Measurements from ENCODE around the gene ADGRE2.

DNA sequence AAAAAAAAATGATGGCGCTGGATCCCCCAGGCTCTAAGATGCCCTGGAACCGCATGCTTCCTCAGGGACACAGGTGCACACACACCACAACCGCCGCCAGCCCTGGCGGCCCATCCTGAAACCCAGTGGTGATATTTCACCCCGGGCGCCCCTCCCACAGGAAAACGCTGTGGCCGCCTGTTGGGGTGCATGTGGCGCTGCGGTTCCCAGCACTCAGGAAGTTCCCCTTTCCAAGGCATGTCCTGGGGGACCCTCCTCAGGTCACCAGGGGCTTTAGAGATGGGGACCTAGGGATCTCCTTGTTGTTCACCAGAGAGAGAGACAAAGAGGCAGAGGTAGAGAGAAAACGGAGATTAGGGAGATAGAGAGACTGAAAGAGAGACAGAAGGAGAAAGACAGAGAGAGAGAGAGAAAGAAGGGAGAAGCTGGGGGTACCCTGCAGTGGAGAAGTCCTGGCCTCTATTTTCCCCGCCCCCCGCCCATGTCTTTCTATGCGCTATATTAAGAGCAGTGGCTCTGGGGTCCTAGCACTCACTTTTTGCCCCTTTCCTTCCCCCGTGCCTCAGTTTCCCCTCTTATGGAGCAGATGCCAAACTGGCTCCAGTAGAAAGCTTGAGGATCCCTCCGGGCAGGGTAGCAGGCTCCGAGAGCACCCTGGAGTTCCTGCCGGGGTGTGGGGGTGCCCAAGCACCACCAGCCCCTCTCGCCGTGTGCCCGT, 2.3 kb downstream of the ADGRE2 start:
- TF ChIP-seq, protein P1, sequence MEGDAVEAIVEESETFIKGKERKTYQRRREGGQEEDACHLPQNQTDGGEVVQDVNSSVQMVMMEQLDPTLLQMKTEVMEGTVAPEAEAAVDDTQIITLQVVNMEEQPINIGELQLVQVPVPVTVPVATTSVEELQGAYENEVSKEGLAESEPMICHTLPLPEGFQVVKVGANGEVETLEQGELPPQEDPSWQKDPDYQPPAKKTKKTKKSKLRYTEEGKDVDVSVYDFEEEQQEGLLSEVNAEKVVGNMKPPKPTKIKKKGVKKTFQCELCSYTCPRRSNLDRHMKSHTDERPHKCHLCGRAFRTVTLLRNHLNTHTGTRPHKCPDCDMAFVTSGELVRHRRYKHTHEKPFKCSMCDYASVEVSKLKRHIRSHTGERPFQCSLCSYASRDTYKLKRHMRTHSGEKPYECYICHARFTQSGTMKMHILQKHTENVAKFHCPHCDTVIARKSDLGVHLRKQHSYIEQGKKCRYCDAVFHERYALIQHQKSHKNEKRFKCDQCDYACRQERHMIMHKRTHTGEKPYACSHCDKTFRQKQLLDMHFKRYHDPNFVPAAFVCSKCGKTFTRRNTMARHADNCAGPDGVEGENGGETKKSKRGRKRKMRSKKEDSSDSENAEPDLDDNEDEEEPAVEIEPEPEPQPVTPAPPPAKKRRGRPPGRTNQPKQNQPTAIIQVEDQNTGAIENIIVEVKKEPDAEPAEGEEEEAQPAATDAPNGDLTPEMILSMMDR (conservative IDR thresholded peaks at IDR 0.05; ENCODE audit: low read depth in 2 of 2), result no peak
- TF ChIP-seq POLR2AphosphoS5 (IDR thresholded peaks at IDR 0.05; ENCODE audit: low read depth) (no peak), EZH2 (IDR thresholded peaks at IDR 0.05; ENCODE audit: low read depth, unreplicated experiment) (no peak), JUNB (IDR thresholded peaks at IDR 0.05; ENCODE audit: unreplicated experiment) (no peak), EZH2phosphoT487 (IDR thresholded peaks at IDR 0.05; ENCODE audit: unreplicated experiment) (no peak), ETS1 (IDR thresholded peaks at IDR 0.05) (no peak), CREB1 (CRISPR knock-in tag; IDR thresholded peaks at IDR 0.05; ENCODE audit: low read depth) (no peak)

Measured in GM23338 (cell line).